HepG2 (cell line): ENCODE results near the gene ZNF174. TPM values are rescaled to one million over a fixed set of nuclear protein-coding genes. Genes with fewer than 3 reads are reported as not detected.

ENCODE experiments used
- AGO1 ChIP-seq: fragments of 200-400 bp; formaldehyde crosslinking; IDR thresholded peaks from 2 replicates; pipeline ENCODE4 v1.6.1; 2017; ENCODE audit warnings: mild to moderate bottlenecking, low read depth, low read length, moderate library complexity; ENCODE audit not compliant: poor library complexity, severe bottlenecking
- AHDC1 ChIP-seq: sonication (generic); formaldehyde crosslinking; IDR thresholded peaks from 2 replicates; pipeline ENCODE4 v1.5.1; 2020; ENCODE audit warnings: mild to moderate bottlenecking, missing genetic modification reagents, borderline replicate concordance
- CCAR2 ChIP-seq: fragments of 200-400 bp; formaldehyde crosslinking; optimal IDR thresholded peaks from 2 replicates; pipeline ENCODE3; 2018; ENCODE audit warnings: low read depth, mild to moderate bottlenecking, low read length, moderate library complexity
- DNMT1 ChIP-seq: sonication (generic); formaldehyde crosslinking; IDR thresholded peaks from 2 replicates; pipeline ENCODE4 v1.5.1; 2020; ENCODE audit warnings: mild to moderate bottlenecking, missing genetic modification reagents
- GATAD2A ChIP-seq: IDR thresholded peaks from 2 replicates; pipeline ENCODE4 v1.6.1; 2016
- HCFC1 ChIP-seq: fragments of 150-350 bp; IDR thresholded peaks from 2 replicates; pipeline ENCODE4 v1.6.1; 2014; ENCODE audit warnings: low read depth, low read length
- HMGXB3 ChIP-seq: sonication (generic); formaldehyde crosslinking; IDR thresholded peaks from 2 replicates; pipeline ENCODE4 v1.4.0; 2020; ENCODE audit warnings: missing genetic modification reagents, borderline replicate concordance
- MIER3 ChIP-seq: IDR thresholded peaks from 2 replicates; pipeline ENCODE4 v1.6.1; 2016; ENCODE audit warnings: missing compliant biosample characterization, borderline replicate concordance
- MYPOP ChIP-seq: sonication (generic); formaldehyde crosslinking; IDR thresholded peaks from 2 replicates; pipeline ENCODE4 v1.8.1; 2023; ENCODE audit warnings: mild to moderate bottlenecking, moderate library complexity, missing genetic modification reagents
- ZBTB14 ChIP-seq: sonication (generic); formaldehyde crosslinking; IDR thresholded peaks from 2 replicates; pipeline ENCODE4 v1.4.0; 2020; ENCODE audit warnings: missing genetic modification reagents
- ZFY ChIP-seq: sonication (generic); formaldehyde crosslinking; IDR thresholded peaks from 2 replicates; pipeline ENCODE4 v1.4.0; 2020; ENCODE audit warnings: missing genetic modification reagents
- ZNF274 ChIP-seq: sonication (generic); formaldehyde crosslinking; IDR thresholded peaks from 2 replicates; pipeline ENCODE4 v1.5.1; 2020; ENCODE audit warnings: mild to moderate bottlenecking, missing genetic modification reagents
- ZNF282 ChIP-seq: fragments of 450-650 bp; IDR thresholded peaks from 2 replicates; pipeline ENCODE4 v1.6.1; 2018; ENCODE audit not compliant: partially characterized antibody
- ZNF331 ChIP-seq: sonication (generic); formaldehyde crosslinking; IDR thresholded peaks from 2 replicates; pipeline ENCODE4 v1.4.0; 2020; ENCODE audit warnings: missing genetic modification reagents
- ZNF607 ChIP-seq: sonication (generic); formaldehyde crosslinking; IDR thresholded peaks from 2 replicates; pipeline ENCODE4 v1.5.1; 2020; ENCODE audit warnings: missing genetic modification reagents, mild to moderate bottlenecking, borderline replicate concordance
- ZNF737 ChIP-seq: sonication (generic); formaldehyde crosslinking; IDR thresholded peaks from 2 replicates; pipeline ENCODE4 v1.5.0; 2020; ENCODE audit warnings: missing genetic modification reagents, mild to moderate bottlenecking, borderline replicate concordance
- polyA plus RNA-seq, 8 experiments: library from polyadenylated mRNA; depleted of rRNA in 3 of 8; stranded (reverse) in 7 of 8; unstranded in 1 of 8; fragments of >200 nt; fragmentation: Illumina TruSeq in 4 of 8; extraction: Trizol in 4 of 8; gene quantifications; 2 replicates each; pipeline versions ENCODE4 v1.2.1 to v1.2.3, GENCODE V29; 2011 to 2016; ENCODE audit warnings: low read depth in 4 of 8, missing spikeins in 1 of 8, mixed read lengths in 1 of 8; ENCODE audit not compliant: insufficient read depth in 1 of 8
- total RNA-seq, 5 experiments: library from RNA; depleted of rRNA; stranded (reverse); fragments of >200 nt; fragmentation: Illumina TruSeq; extraction: Trizol; gene quantifications; 2 replicates each; pipeline ENCODE4 v1.2.3, GENCODE V29; 2016; ENCODE audit warnings: low read depth in 1 of 5

Gene ZNF174
- total and polyA plus RNA-seq, 2 of the 13 experiments (the other 11 are each of a cell fraction or from before 2014, with no cell fraction given) = 8.3 to 10.6 TPM

- TF ChIP-seq AHDC1 (CRISPR knock-in tag) = peak; percentile 43; the same call in 1 of the 2 replicates
- TF ChIP-seq AGO1 = peak; percentile 43
- TF ChIP-seq GATAD2A (CRISPR knock-in tag) = peak; percentile 13; the same call in 1 of the 2 replicates
- no peak for TF ChIP-seq CCAR2
- TF ChIP-seq MIER3 (CRISPR knock-in tag) = peak; percentile 70
- TF ChIP-seq ZNF737 (CRISPR knock-in tag) = 0 out of 2 replicates have a peak, but pooled peaks have one; percentile 44
- TF ChIP-seq HMGXB3 (CRISPR knock-in tag) = 0 out of 2 replicates have a peak, but pooled peaks have one; percentile 72
- TF ChIP-seq DNMT1 (CRISPR knock-in tag) = peak; percentile 85
- peak; percentile 65; the same call in 1 of the 2 replicates for TF ChIP-seq MYPOP (CRISPR knock-in tag)
- TF ChIP-seq ZNF274 = peak; percentile 91
- TF ChIP-seq ZNF331 (CRISPR knock-in tag) = peak; percentile 76; the same call in 1 of the 2 replicates
- TF ChIP-seq ZNF607 (CRISPR knock-in tag) = peak; percentile 67
- no peak for TF ChIP-seq ZNF282
- TF ChIP-seq HCFC1 = peak; percentile 83
- peak; percentile 56; the same call in 1 of the 2 replicates for TF ChIP-seq ZBTB14
- TF ChIP-seq ZFY (CRISPR knock-in tag) = peak; percentile 96
Observed at GRCh38 chr16:3400779-3401688, at the start of gene ZNF174, which contains the start of gene ZSCAN32 (continued).
